K562 (cell line): Measurements from ENCODE around the gene TNFAIP1. TPM values are rescaled to one million over a fixed set of nuclear protein-coding genes. Genes with fewer than 3 reads are reported as not detected.

Source experiments
- DDX20 ChIP-seq: fragments of 450-650 bp; IDR thresholded peaks from 2 replicates; pipeline ENCODE4 v1.6.1; 2016; ENCODE audit warnings: missing genetic modification characterization, low read depth, mild to moderate bottlenecking, missing compliant biosample characterization, moderate library complexity
- FOSL1 ChIP-seq: fragments of 200-800 bp; sonication (Bioruptor generic); conservative IDR thresholded peaks from 2 replicates; pipeline ENCODE4 v1.6.1; 2016; ENCODE audit warnings: missing genetic modification characterization, missing compliant biosample characterization
- HCFC1 ChIP-seq: IDR thresholded peaks from 2 replicates; pipeline ENCODE4 v1.6.1; 2012; ENCODE audit warnings: low read depth, low read length, improper control_type of control experiment
- HDAC8 ChIP-seq: fragments of 450-650 bp; IDR thresholded peaks from 2 replicates; pipeline ENCODE4 v1.6.1; 2016; ENCODE audit warnings: mild to moderate bottlenecking, missing genetic modification characterization, moderate library complexity, missing compliant biosample characterization
- LCOR ChIP-seq: sonication (generic); formaldehyde crosslinking; IDR thresholded peaks from 2 replicates; pipeline ENCODE4 v1.8.0; 2022; ENCODE audit warnings: mild to moderate bottlenecking, missing genetic modification reagents
- NCOA1 ChIP-seq: fragments of 450-650 bp; IDR thresholded peaks from 2 replicates; pipeline ENCODE4 v1.6.1; 2016; ENCODE audit warnings: low read depth
- PCBP1 ChIP-seq: fragments of 200-400 bp; formaldehyde crosslinking; IDR thresholded peaks from 2 replicates; pipeline ENCODE4 v1.6.1; 2018; ENCODE audit warnings: mild to moderate bottlenecking, low read depth, low read length; ENCODE audit not compliant: poor library complexity, severe bottlenecking
- PML ChIP-seq: IDR thresholded peaks from 2 replicates; pipeline ENCODE4 v1.6.1; 2012; ENCODE audit warnings: low read length, inconsistent platforms
- SMAD2 ChIP-seq: fragments of 150-350 bp; IDR thresholded peaks from 2 replicates; pipeline ENCODE4 v1.6.1; 2014; ENCODE audit warnings: low read depth, mild to moderate bottlenecking, low read length
- ZFX ChIP-seq: sonication (generic); formaldehyde crosslinking; IDR thresholded peaks from 2 replicates; pipeline ENCODE4 v1.8.0; 2022; ENCODE audit warnings: mild to moderate bottlenecking, missing genetic modification reagents, moderate library complexity
- ZNF212 ChIP-seq: fragments of 450-650 bp; formaldehyde crosslinking; IDR thresholded peaks from 2 replicates; pipeline ENCODE4 v1.4.0; 2020; ENCODE audit warnings: mild to moderate bottlenecking
- ZNF507 ChIP-seq: conservative IDR thresholded peaks from 2 replicates; pipeline ENCODE4 v1.6.1; 2017; ENCODE audit warnings: missing genetic modification characterization, missing compliant biosample characterization
- polyA plus RNA-seq, 8 experiments: library from polyadenylated mRNA; depleted of rRNA in 4 of 8; stranded (reverse) in 5 of 8; unstranded in 3 of 8; fragments of >200 nt; fragmentation: Nextera tagmentation in 2 of 8; fragmentation: Illumina TruSeq in 1 of 8; extraction: Ambion mirVana in 2 of 8; extraction: Trizol in 1 of 8; gene quantifications; 2 replicates each; pipeline versions ENCODE4 v1.2.1 to v1.2.3, GENCODE V29; 2011 to 2014; ENCODE audit warnings: inconsistent platforms in 1 of 8, missing spikeins in 1 of 8
- total RNA-seq, 7 experiments: library from RNA; depleted of rRNA in 6 of 7; stranded (reverse); fragments of >200 nt in 6 of 7; fragmentation: Illumina TruSeq in 2 of 7; extraction: Trizol in 2 of 7; gene quantifications; 2 replicates each; pipeline versions ENCODE4 v1.2.1 to v1.2.3, GENCODE V29; 2011 to 2021; ENCODE audit warnings: low replicate concordance in 1 of 7
- TF ChIP-seq, protein P1 (sequence below): conservative IDR thresholded peaks from 2 replicates; pipeline ENCODE4 v1.6.1; 2011; ENCODE audit warnings: low read depth, mild to moderate bottlenecking, low read length; ENCODE audit not compliant: control insufficient read depth
- TF ChIP-seq, protein P2 (sequence below), 2 experiments: fragments of 450-650 bp in 1 of 2; sonication (generic) in 1 of 2; formaldehyde crosslinking in 1 of 2; IDR thresholded peaks in 1 of 2; conservative IDR thresholded peaks in 1 of 2; 2 replicates each; pipeline versions ENCODE4 v1.6.1 to v1.8.1; 2016 to 2023; ENCODE audit warnings: mild to moderate bottlenecking in 2 of 2, moderate library complexity in 2 of 2, inconsistent platforms in 1 of 2, missing genetic modification reagents in 1 of 2
- TF ChIP-seq, protein P3 (sequence below), 3 experiments: fragments of 200-800 bp in 1 of 3; fragments of 250-450 bp in 1 of 3; fragments of 450-650 bp in 1 of 3; sonication (Bioruptor Pico) in 1 of 3; sonication (Bioruptor generic) in 1 of 3; formaldehyde crosslinking in 1 of 3; IDR thresholded peaks; 2 replicates each; pipeline versions ENCODE4 v1.6.1 to v1.8.0; 2016 to 2022; ENCODE audit warnings: mild to moderate bottlenecking in 2 of 3, missing genetic modification characterization in 2 of 3, missing compliant biosample characterization in 1 of 3, moderate library complexity in 1 of 3
- TF ChIP-seq, protein P4 (sequence below): fragments of 200-800 bp; sonication (Bioruptor generic); IDR thresholded peaks from 2 replicates; pipeline ENCODE4 v1.6.1; 2017; ENCODE audit warnings: missing genetic modification characterization, missing compliant biosample characterization
- TF ChIP-seq, protein P5 (sequence below): sonication (generic); formaldehyde crosslinking; IDR thresholded peaks from 2 replicates; pipeline ENCODE4 v1.8.0; 2022; ENCODE audit warnings: missing genetic modification reagents, mild to moderate bottlenecking, moderate library complexity, borderline replicate concordance

TNFAIP1 gene
- total and polyA plus RNA-seq, 9 of the 15 experiments (the other 6 are each of a cell fraction or from before 2014, with no cell fraction given), result 2.1 to 20.1 (median 8.2) TPM

DNA sequence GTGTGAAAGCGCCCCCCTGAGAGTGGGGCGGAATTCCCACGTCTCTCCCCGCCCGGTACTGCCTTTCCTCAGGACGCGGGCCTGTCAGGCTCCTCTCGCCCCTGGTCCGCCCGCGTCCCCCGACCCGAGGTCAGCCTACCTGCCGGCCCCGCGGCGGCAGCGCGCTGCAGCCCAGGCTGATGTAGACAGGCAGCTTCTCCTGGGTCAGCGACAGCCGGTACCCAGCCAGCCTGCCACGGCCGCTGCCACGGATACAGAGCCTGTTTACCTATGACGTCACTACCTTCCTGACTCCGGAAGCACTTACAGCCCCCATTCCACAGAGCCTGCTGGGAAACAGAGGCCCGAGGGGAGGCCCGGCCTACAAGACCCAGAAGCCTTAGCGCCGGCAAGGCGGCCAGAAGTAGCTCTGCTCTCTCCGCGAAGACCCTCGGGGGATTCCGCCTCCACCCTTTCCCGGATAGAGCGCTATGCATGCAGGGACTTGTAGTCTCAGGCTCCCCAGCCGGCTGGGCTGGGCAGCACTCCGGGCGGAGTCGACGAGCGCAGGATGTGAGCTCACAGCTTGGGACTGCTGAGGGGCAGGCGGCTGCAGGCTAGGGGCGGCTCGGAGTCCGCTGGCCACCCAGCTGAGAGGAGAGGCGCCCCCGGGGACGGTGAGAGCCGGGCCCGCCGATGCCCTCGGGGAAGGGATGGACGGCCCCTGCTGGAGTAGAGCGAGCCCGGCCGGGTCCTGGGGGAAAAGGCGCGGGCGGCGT, at the start of gene TNFAIP1, which contains the start of gene IFT20 (continued):
- TF ChIP-seq LCOR (CRISPR knock-in tag) (no peak), ZNF212 (CRISPR knock-in tag) (0 out of 2 replicates have a peak, but pooled peaks have one; percentile 25), FOSL1 (tag) (peak; percentile 80), HDAC8 (tag) (peak; percentile 76; the same call in 1 of the 2 replicates), NCOA1 (no peak), SMAD2 (no peak), HCFC1 (peak; percentile 100), ZFX (CRISPR knock-in tag) (peak; percentile 79), DDX20 (no peak), ZNF507 (tag) (no peak), PCBP1 (peak; percentile 68), PML (peak; percentile 32; the same call in 1 of the 2 replicates)
- TF ChIP-seq, protein P1, sequence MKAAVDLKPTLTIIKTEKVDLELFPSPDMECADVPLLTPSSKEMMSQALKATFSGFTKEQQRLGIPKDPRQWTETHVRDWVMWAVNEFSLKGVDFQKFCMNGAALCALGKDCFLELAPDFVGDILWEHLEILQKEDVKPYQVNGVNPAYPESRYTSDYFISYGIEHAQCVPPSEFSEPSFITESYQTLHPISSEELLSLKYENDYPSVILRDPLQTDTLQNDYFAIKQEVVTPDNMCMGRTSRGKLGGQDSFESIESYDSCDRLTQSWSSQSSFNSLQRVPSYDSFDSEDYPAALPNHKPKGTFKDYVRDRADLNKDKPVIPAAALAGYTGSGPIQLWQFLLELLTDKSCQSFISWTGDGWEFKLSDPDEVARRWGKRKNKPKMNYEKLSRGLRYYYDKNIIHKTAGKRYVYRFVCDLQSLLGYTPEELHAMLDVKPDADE, result peak; percentile 99
- TF ChIP-seq, protein P2, sequence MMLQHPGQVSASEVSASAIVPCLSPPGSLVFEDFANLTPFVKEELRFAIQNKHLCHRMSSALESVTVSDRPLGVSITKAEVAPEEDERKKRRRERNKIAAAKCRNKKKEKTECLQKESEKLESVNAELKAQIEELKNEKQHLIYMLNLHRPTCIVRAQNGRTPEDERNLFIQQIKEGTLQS (IDR thresholded peaks at IDR 0.05), result peak; percentile 100
- TF ChIP-seq, protein P2 (CRISPR knock-in tag; conservative IDR thresholded peaks at IDR 0.05), result peak; percentile 95
- TF ChIP-seq, protein P3, sequence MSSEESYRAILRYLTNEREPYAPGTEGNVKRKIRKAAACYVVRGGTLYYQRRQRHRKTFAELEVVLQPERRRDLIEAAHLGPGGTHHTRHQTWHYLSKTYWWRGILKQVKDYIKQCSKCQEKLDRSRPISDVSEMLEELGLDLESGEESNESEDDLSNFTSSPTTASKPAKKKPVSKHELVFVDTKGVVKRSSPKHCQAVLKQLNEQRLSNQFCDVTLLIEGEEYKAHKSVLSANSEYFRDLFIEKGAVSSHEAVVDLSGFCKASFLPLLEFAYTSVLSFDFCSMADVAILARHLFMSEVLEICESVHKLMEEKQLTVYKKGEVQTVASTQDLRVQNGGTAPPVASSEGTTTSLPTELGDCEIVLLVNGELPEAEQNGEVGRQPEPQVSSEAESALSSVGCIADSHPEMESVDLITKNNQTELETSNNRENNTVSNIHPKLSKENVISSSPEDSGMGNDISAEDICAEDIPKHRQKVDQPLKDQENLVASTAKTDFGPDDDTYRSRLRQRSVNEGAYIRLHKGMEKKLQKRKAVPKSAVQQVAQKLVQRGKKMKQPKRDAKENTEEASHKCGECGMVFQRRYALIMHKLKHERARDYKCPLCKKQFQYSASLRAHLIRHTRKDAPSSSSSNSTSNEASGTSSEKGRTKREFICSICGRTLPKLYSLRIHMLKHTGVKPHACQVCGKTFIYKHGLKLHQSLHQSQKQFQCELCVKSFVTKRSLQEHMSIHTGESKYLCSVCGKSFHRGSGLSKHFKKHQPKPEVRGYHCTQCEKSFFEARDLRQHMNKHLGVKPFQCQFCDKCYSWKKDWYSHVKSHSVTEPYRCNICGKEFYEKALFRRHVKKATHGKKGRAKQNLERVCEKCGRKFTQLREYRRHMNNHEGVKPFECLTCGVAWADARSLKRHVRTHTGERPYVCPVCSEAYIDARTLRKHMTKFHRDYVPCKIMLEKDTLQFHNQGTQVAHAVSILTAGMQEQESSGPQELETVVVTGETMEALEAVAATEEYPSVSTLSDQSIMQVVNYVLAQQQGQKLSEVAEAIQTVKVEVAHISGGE (CRISPR knock-in tag; IDR thresholded peaks at IDR 0.05), result peak in 2 of 3 experiments; percentile 41 to 92; a peak in 3 of 6 replicates
- TF ChIP-seq, protein P4, sequence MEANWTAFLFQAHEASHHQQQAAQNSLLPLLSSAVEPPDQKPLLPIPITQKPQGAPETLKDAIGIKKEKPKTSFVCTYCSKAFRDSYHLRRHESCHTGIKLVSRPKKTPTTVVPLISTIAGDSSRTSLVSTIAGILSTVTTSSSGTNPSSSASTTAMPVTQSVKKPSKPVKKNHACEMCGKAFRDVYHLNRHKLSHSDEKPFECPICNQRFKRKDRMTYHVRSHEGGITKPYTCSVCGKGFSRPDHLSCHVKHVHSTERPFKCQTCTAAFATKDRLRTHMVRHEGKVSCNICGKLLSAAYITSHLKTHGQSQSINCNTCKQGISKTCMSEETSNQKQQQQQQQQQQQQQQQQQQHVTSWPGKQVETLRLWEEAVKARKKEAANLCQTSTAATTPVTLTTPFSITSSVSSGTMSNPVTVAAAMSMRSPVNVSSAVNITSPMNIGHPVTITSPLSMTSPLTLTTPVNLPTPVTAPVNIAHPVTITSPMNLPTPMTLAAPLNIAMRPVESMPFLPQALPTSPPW (CRISPR knock-in tag), result peak; percentile 90
- TF ChIP-seq, protein P5, sequence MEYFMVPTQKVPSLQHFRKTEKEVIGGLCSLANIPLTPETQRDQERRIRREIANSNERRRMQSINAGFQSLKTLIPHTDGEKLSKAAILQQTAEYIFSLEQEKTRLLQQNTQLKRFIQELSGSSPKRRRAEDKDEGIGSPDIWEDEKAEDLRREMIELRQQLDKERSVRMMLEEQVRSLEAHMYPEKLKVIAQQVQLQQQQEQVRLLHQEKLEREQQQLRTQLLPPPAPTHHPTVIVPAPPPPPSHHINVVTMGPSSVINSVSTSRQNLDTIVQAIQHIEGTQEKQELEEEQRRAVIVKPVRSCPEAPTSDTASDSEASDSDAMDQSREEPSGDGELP (CRISPR knock-in tag), result peak; percentile 89; the same call in 1 of the 2 replicates
